ENCODE results near the gene ACLY. TPM values are rescaled to one million over a fixed set of nuclear protein-coding genes. Genes with fewer than 3 reads are reported as not detected.

Gene ACLY
- total and polyA plus RNA-seq, 2 of the 13 experiments (the other 11 are each of a cell fraction or from before 2014, with no cell fraction given) = 111 to 218 TPM

DNA sequence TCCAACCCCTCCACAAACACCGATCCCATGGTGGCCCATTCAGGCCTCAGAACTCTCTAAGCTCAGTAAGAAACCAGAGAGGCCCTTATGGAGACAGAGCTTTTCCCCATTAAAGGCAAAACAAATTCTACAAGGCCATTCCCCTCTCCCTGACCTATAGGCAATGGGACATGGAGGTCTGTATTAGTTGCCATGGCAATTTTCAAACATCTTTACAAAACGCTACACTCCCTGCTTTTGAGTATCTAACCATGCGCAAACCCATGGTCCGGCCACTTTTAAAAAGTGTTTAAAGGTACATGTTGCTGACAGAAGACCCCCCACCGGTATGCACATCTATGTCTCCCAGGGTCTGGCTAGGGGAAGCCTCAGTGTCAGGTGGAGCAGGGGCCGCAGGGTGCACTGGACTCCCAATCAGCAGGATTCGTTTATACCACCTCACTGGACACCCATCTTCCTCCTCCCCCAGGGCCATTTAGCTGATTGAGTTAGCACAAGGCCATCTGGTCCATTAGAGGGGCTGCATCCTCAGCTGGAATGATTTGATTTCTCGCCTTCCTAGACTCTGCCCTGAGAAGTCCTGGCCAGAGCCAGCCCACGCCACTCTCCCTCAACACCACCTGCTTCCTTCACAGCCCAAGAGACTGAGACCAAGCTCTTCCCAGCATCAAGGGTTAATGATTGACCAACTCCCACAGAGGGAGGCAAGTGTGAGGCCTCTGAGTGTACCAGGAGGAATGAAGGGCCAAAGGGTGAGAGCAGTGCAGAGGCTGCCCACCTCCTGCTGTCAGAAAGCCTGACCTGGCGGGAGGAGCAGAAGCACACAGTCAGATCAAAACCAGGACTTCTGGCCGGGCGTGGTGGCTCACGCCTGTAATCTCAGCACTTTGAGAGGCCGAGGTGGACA is 10.9 kb downstream of the ACLY start (continued):
- TF ChIP-seq REL (CRISPR knock-in tag; conservative IDR thresholded peaks at IDR 0.05) (no peak), CENPT (CRISPR knock-in tag; IDR thresholded peaks at IDR 0.05; ENCODE audit: low read depth) (no peak), KLF12 (CRISPR knock-in tag; IDR thresholded peaks at IDR 0.05; ENCODE audit: borderline replicate concordance) (no peak), ZNF383 (CRISPR knock-in tag; IDR thresholded peaks at IDR 0.05; ENCODE audit: borderline replicate concordance) (no peak), HOXD1 (CRISPR knock-in tag; IDR thresholded peaks at IDR 0.05) (no peak), SSRP1 (CRISPR knock-in tag; IDR thresholded peaks at IDR 0.05) (0 out of 2 replicates have a peak, but pooled peaks have one; percentile 57), YEATS4 (CRISPR knock-in tag; IDR thresholded peaks at IDR 0.05; ENCODE audit: borderline replicate concordance) (no peak; the same call in 1 of the 2 replicates), KLF9 (CRISPR knock-in tag; IDR thresholded peaks at IDR 0.05; ENCODE audit: low read depth) (no peak; the same call in 1 of the 2 replicates), JDP2 (CRISPR knock-in tag; IDR thresholded peaks at IDR 0.05; ENCODE audit: borderline replicate concordance) (no peak), MTF1 (CRISPR knock-in tag; IDR thresholded peaks at IDR 0.05) (no peak), ZNF790 (CRISPR knock-in tag; IDR thresholded peaks at IDR 0.05; ENCODE audit: borderline replicate concordance) (no peak), ZMYM3 (CRISPR knock-in tag; IDR thresholded peaks at IDR 0.05) (peak; percentile 99), FOXJ3 (CRISPR knock-in tag; IDR thresholded peaks at IDR 0.05; ENCODE audit: borderline replicate concordance) (0 out of 2 replicates have a peak, but pooled peaks have one; percentile 48), ZFX (CRISPR knock-in tag; IDR thresholded peaks at IDR 0.05; ENCODE audit: low read depth) (peak; percentile 88), PITX1 (CRISPR knock-in tag; IDR thresholded peaks at IDR 0.05) (peak; percentile 84; the same call in 1 of the 2 replicates), ZNF543 (CRISPR knock-in tag; IDR thresholded peaks at IDR 0.05) (peak; percentile 93), TCF7L2 (IDR thresholded peaks at IDR 0.05; ENCODE audit: low read depth, low read length) (no peak)
- TF ChIP-seq, protein P1, sequence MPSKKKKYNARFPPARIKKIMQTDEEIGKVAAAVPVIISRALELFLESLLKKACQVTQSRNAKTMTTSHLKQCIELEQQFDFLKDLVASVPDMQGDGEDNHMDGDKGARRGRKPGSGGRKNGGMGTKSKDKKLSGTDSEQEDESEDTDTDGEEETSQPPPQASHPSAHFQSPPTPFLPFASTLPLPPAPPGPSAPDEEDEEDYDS (CRISPR knock-in tag; IDR thresholded peaks at IDR 0.05) = peak; percentile 82
- TF ChIP-seq, protein P2, sequence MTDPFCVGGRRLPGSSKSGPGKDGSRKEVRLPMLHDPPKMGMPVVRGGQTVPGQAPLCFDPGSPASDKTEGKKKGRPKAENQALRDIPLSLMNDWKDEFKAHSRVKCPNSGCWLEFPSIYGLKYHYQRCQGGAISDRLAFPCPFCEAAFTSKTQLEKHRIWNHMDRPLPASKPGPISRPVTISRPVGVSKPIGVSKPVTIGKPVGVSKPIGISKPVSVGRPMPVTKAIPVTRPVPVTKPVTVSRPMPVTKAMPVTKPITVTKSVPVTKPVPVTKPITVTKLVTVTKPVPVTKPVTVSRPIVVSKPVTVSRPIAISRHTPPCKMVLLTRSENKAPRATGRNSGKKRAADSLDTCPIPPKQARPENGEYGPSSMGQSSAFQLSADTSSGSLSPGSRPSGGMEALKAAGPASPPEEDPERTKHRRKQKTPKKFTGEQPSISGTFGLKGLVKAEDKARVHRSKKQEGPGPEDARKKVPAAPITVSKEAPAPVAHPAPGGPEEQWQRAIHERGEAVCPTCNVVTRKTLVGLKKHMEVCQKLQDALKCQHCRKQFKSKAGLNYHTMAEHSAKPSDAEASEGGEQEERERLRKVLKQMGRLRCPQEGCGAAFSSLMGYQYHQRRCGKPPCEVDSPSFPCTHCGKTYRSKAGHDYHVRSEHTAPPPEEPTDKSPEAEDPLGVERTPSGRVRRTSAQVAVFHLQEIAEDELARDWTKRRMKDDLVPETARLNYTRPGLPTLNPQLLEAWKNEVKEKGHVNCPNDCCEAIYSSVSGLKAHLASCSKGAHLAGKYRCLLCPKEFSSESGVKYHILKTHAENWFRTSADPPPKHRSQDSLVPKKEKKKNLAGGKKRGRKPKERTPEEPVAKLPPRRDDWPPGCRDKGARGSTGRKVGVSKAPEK (CRISPR knock-in tag; IDR thresholded peaks at IDR 0.05; ENCODE audit: borderline replicate concordance) = no peak
- TF ChIP-seq, protein P3, sequence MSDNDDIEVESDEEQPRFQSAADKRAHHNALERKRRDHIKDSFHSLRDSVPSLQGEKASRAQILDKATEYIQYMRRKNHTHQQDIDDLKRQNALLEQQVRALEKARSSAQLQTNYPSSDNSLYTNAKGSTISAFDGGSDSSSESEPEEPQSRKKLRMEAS (IDR thresholded peaks at IDR 0.05) = peak; percentile 77
- TF ChIP-seq, protein P4, sequence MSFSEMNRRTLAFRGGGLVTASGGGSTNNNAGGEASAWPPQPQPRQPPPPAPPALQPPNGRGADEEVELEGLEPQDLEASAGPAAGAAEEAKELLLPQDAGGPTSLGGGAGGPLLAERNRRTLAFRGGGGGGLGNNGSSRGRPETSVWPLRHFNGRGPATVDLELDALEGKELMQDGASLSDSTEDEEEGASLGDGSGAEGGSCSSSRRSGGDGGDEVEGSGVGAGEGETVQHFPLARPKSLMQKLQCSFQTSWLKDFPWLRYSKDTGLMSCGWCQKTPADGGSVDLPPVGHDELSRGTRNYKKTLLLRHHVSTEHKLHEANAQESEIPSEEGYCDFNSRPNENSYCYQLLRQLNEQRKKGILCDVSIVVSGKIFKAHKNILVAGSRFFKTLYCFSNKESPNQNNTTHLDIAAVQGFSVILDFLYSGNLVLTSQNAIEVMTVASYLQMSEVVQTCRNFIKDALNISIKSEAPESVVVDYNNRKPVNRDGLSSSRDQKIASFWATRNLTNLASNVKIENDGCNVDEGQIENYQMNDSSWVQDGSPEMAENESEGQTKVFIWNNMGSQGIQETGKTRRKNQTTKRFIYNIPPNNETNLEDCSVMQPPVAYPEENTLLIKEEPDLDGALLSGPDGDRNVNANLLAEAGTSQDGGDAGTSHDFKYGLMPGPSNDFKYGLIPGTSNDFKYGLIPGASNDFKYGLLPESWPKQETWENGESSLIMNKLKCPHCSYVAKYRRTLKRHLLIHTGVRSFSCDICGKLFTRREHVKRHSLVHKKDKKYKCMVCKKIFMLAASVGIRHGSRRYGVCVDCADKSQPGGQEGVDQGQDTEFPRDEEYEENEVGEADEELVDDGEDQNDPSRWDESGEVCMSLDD (CRISPR knock-in tag; IDR thresholded peaks at IDR 0.05; ENCODE audit: borderline replicate concordance) = no peak
- TF ChIP-seq, protein P5, sequence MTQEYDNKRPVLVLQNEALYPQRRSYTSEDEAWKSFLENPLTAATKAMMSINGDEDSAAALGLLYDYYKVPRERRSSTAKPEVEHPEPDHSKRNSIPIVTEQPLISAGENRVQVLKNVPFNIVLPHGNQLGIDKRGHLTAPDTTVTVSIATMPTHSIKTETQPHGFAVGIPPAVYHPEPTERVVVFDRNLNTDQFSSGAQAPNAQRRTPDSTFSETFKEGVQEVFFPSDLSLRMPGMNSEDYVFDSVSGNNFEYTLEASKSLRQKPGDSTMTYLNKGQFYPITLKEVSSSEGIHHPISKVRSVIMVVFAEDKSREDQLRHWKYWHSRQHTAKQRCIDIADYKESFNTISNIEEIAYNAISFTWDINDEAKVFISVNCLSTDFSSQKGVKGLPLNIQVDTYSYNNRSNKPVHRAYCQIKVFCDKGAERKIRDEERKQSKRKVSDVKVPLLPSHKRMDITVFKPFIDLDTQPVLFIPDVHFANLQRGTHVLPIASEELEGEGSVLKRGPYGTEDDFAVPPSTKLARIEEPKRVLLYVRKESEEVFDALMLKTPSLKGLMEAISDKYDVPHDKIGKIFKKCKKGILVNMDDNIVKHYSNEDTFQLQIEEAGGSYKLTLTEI (CRISPR knock-in tag; conservative IDR thresholded peaks at IDR 0.05) = no peak

Measured in HepG2 (cell line).